Retinal pigment epithelial cell (primary cell): ENCODE data around the gene SDHC.

ENCODE experiments used
- DNase-seq: peaks from one replicate; pipeline ENCODE4 v3.0.0-alpha.2; 2010; ENCODE audit warnings: low read depth
- H3K4me3 ChIP-seq: 2 replicates; pipeline ENCODE4 v1.5.1; 2011; ENCODE audit warnings: mild to moderate bottlenecking, low read length, control low read depth, moderate library complexity
- TF ChIP-seq, protein P1 (sequence below): conservative IDR thresholded peaks from 2 replicates; pipeline ENCODE4 v1.5.1; 2011; ENCODE audit warnings: low read depth, low read length, control low read depth, inconsistent platforms

Gene SDHC

GRCh38 chr1:161364332-161364731 lies 50.2 kb downstream of the SDHC start:
- DNase-seq: no peak
- TF ChIP-seq, protein P1, sequence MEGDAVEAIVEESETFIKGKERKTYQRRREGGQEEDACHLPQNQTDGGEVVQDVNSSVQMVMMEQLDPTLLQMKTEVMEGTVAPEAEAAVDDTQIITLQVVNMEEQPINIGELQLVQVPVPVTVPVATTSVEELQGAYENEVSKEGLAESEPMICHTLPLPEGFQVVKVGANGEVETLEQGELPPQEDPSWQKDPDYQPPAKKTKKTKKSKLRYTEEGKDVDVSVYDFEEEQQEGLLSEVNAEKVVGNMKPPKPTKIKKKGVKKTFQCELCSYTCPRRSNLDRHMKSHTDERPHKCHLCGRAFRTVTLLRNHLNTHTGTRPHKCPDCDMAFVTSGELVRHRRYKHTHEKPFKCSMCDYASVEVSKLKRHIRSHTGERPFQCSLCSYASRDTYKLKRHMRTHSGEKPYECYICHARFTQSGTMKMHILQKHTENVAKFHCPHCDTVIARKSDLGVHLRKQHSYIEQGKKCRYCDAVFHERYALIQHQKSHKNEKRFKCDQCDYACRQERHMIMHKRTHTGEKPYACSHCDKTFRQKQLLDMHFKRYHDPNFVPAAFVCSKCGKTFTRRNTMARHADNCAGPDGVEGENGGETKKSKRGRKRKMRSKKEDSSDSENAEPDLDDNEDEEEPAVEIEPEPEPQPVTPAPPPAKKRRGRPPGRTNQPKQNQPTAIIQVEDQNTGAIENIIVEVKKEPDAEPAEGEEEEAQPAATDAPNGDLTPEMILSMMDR: no peak
- H3K4me3 ChIP-seq: no peak overlapping the region

DNA sequence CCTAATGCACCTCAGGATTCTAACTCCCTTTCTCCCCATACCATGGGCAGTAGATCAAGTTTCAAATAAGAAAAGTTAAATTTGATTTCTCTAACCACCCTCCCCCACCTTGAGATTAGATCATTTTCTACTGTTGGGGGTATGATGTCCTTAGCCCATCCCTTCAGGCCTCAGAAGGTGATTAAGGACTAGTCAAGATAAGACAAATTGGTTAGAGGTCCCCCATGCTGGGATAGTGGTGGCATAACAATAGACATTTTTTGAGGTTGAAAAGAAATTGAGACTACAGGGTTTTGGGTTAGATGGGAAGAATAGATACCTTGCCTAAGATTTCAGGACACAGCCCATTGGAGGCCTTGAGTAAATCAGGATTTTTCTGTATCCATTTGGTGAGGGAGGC lies 51.0 kb downstream of the SDHC start:
- DNase-seq: no peak
- TF ChIP-seq, protein P1: no peak
- H3K4me3 ChIP-seq: no peak overlapping the region

DNA sequence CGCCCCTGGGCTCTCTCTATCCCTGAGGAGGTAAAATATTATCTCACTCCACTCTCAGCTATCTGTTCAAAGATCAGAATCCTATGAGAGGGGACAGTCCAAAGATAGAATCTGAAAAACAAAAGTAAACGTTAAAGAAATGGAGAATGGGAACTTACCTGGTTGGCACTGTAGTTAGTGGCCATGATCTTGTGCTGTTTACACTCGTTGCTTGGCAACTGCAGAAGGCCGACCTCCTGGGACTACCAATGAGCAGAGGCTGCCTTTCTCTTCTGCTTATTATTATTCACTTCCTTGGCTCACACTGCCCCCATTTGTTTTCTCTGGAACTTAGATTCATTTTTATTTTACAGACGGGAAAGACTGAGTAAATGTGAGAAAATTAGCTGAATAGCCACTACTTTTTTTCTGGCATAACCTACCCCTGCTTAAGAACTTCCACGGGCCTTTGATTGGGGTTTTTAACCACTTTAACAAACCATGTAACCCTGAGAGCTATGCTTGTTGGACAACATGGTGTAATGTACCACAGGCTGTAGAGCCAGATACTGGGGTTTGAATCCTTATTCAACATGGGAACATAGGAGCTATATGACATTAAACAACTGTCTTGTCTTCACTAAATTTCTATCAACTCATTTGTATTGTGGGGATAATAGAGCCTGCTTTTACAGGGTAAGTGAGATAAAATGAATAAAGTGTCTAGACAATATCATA lies 53.7 kb downstream of the SDHC start, which contains the start of gene CFAP126:
CFAP126 (minus strand) TSS at position 193 of the 717 bp plus-strand sequence; CDS start at position 185, 8 bp downstream.
- DNase-seq: peak; percentile 33
- TF ChIP-seq, protein P1: no peak
- H3K4me3 ChIP-seq: no peak within 1 kb of the TSS

GRCh38 chr1:161373442-161373841 lies 59.3 kb downstream of the SDHC start:
- DNase-seq: no peak
- TF ChIP-seq, protein P1: no peak
- no peak overlapping the region for H3K4me3 ChIP-seq

DNA sequence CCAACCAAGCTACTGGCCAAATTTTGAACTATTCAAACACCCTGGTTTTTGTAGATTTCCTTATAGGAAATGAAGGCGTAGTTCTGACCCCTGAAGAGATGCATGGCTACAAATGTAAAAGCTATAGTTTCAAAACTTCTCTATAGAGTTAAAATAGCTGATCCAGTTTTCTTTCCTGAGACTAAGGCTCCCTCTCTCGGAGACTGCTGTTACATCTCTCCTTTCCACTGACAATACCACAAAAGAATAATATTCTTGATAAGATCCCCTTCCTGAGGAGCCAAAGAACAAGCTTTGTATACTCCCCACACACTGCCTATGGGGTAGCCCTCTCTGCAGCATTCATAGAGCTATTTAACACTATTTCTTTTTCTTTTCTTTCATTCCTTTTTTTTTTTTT lies 60.2 kb downstream of the SDHC start:
- H3K4me3 ChIP-seq: no peak overlapping the region
- DNase-seq: no peak
- TF ChIP-seq, protein P1: peak; percentile 17

DNA sequence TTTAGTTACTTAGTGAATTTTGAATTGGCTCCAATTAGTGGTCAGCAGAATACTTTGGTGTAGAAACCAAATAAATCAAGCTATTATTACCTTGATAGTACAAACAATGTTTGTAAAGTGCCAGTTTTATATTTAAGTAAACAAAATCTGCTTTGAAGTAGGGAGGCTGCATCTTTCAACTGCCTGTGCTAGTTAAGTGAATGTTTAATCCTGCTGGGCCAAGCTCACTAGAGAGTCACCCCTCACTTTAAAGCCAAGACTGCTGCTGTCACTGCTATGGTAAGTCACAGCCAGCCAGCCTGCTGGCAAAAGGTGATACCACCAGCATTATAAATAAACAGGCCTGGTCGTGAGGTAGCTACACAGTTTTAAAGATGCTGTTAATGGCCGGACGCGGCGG lies 63.8 kb downstream of the SDHC start:
- no peak for DNase-seq
- TF ChIP-seq, protein P1: no peak

DNA sequence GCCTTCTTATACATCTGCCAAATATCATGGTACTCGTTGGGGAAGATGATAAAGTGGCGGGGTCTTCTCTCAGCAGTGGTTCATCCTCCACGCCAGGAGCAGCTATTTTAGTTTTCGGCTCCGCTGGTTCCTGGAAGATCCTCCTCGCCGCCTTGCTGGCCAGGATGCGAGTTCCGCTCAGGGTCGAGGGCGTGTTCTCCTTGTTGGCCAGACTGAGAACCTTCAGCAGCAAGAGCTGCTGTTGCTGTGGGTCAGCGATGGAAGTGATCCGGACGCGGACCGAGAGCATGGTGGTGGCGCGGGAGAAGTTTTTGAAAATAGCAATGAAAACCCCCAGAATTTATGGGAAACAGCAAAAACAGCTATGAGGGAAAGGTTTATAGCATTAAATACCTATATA lies 64.9 kb downstream of the SDHC start:
- TF ChIP-seq, protein P1: no peak
- H3K4me3 ChIP-seq: no peak overlapping the region
- no peak for DNase-seq

More for the DNA sequence above, 63.8 kb downstream of the SDHC start:
- no peak overlapping the region for H3K4me3 ChIP-seq
